Middle frontal gyrus (tissue), 1 donor: Measurements from ENCODE around the gene DBP.

Experiments used
- DNase-seq: peaks from one replicate; pipeline ENCODE4 v3.0.0-alpha.2; 2015; ENCODE audit warnings: low spot score; ENCODE audit errors: extremely low spot score

Gene DBP

GRCh38 chr19:48628486-48629296 is 8.5 kb downstream of the DBP start:
- no peak for DNase-seq

- no peak for DNase-seq
These were observed 9.3 kb downstream of the DBP start for GRCh38 chr19:48627865-48628314.

GRCh38 chr19:48627201-48627864 is 9.8 kb downstream of the DBP start:
- no peak for DNase-seq

DNA sequence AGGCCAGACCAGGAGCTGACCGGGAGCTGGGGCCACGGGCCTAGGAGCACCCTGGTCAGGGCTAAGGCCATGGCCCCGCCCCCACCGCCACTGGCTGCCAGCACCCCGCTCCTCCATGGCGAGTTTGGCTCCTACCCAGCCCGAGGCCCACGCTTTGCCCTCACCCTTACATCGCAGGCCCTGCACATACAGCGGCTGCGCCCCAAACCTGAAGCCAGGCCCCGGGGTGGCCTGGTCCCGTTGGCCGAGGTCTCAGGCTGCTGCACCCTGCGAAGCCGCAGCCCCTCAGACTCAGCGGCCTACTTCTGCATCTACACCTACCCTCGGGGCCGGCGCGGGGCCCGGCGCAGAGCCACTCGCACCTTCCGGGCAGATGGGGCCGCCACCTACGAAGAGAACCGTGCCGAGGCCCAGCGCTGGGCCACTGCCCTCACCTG is 11.3 kb downstream of the DBP start:
- DNase-seq: no peak

DNA sequence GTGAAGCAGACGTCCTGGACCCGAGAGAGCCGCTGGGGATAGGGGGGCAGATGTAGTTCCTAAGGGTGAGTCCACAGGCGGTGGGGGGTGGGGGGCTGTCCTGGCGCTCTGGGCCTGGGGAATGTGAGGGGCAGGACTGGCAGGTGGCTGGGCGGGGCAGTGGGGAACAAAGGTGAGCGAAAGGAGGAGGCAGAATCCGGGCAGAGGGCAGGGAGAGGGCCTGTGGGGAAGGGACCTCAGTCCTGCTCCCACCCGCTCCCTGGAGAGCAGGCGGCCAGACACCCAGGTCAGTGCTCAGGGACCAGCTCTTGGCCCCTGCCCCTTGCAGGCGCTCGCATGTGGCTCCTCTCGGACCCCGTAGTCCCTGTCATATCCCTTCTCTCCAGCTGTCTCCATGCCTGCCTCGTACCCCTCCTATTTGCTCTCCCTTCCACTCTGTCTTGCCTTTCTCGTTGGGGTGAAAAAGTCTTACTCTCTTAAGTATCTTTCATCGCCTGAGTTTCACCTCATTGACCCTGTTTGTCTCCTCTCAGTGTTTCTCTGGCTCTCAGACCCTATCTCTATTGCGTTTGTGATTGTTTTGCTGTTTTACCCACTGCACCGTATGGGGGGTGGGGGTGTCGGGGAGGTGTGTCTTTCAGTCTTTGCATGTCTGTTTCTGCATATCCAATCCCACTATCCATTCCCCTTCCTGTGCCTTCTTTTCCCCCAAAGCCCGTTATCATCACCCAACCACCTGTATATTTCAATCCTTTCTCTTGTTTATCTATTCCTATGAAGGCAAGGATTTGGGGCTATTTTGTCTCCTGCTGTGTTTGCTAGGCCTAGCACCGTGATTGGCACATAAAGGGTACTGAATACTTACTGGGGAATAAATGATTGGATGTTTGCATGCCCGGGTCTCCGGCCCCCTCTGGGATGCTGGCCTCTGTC is 12.1 kb downstream of the DBP start:
- no peak for DNase-seq

GRCh38 chr19:48624067-48624594 is 13.0 kb downstream of the DBP start:
- peak; percentile 98 for DNase-seq

GRCh38 chr19:48623556-48624066 is 13.6 kb downstream of the DBP start:
- DNase-seq: no peak

GRCh38 chr19:48619692-48620585 is 17.2 kb downstream of the DBP start:
- DNase-seq: no peak

- DNase-seq: peak; percentile 98
These were observed 18.1 kb downstream of the DBP start, which contains the start of the genes RPL18 and SPHK2 for GRCh38 chr19:48618916-48619691. RPL18 (minus strand) TSS chr19:48619178; CDS start chr19:48619143, 35 bp downstream. SPHK2 (plus strand) TSS chr19:48619506; CDS start chr19:48620515, 1,009 bp downstream.

DNA sequence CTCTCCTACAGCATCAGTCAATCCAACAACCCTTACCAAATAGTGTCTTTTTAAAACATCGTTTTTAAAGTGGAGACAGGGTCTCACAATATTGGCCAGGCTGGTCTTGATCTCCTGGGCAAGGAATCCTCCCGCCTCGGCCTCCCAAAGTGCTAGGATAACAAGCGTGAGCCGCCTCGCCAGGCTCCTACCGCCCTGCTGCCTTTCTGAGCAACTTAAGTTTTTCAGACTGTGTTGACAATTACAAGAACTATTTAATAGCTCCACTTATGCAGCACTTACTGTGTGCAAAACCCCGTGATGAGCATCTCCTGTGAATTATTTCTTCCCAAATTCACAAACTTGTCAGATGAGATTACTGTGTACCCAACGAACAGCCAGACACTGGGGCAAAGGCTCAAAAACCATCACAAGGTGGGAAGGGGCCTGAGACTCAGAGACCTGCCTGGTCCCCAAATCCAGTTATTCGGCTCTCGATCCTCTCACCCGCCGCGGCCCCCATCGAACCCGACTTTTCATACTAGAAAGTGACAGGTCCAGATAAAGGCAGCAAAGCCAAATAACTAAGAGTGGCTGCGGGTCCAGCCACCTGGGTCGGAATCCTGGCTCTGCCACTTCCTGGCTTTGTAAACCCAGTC is 18.8 kb downstream of the DBP start:
- DNase-seq: no peak

GRCh38 chr19:48617146-48617937 is 19.8 kb downstream of the DBP start:
- DNase-seq: no peak

- DNase-seq: no peak
These were observed 20.6 kb downstream of the DBP start for GRCh38 chr19:48616491-48617056.

DNA sequence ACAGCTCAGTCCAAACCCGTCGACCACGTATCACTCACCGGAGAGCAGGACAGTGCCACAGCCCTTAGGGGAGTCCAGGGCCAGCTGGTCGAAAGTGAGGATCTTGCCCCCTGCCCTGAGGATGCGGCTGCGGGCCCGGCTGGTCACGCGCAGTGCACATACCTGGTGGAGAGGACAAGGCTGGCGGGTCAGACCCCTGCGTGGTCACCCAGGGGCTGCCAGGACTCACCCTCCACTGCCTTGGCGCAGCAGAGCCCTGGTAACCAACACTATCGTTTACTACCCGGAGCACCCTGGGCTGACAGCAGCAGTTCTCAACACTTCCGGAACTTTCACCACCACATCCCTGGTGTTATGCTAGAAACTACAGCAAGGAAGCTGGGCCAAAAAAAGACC is 21.1 kb downstream of the DBP start:
- no peak for DNase-seq

GRCh38 chr19:48615231-48616040 is 21.7 kb downstream of the DBP start:
- DNase-seq: no peak

- DNase-seq: no peak
These were observed 22.5 kb downstream of the DBP start, which contains the start of gene FAM83E for GRCh38 chr19:48614436-48615230. FAM83E (minus strand) TSS chr19:48615076; CDS start chr19:48613372, 1,704 bp downstream.
